HG02798 (cell line): ENCODE results near the gene SLC26A5.
"Not testable (repeated sequence)": the region's sequence is repeated elsewhere in the genome, so short reads cannot be mapped to it uniquely, and the experiment has no call there.

Experiments used
- ATAC-seq: cut with Tn5 transposase; IDR thresholded peaks from one replicate; pipeline ENCODE4 v1.9.1; 2021; ENCODE audit warnings: mild to moderate bottlenecking; ENCODE audit not compliant: unreplicated experiment, poor library complexity

Gene SLC26A5

DNA sequence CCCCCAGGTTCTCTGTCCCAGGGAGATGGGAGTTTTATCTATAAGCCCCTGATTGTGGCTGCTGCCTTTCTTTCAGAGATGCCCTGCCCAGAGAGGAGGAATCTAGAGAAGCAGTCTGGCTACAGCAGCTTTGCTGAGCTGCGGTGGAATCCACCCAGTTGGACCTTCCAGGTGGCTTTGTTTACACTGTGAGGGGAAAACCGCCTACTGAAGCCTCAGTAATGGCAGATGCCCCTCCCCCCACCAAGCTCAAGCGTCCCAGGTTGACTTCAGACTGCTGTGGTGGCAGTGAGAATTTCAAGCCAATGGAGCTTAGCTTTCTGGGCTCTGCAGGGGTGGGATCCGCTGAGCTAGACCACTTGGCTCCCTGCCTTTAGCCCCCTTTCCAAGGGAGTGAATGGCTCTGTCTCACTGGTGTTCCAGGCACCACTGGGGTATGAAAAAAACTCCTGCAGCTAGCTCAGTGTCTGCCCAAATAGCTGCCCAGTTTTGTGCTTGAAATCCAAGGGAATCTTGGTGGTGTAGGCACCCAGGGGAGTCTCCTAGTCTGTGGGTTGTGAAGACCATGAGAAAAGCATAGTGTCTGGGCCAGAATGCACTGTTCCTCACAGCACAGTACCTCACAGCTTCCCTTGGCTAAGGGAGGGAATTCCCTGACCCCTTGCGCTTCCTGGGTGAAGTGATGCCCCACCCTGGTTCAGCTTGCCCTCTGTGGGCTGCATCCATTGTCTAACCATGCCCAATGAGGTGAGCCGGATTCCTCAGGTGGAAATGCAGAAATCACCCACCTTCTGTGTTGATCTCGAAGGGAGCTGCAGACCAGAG lies 40.0 kb downstream of the SLC26A5 start:
- not testable (repeated sequence) for ATAC-seq

DNA sequence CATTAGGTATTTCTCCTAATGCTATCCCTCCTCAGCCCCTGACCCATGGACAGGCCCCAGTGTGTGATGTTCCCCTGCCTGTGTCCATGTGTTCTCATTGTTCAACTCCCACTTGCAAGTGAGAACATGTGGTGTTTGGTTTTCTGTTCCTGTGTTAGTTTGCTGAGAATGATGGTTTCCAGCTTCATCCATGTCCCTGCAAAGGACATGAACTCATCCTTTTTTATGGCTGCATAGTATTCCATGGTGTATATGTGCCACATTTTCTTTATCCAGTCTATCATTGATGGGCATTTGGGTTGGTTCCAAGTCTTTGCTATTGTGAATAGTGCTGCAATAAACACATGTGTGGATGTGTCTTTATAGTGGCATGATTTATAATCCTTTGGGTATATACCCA lies 46.3 kb downstream of the SLC26A5 start:
- ATAC-seq: not testable (repeated sequence)

DNA sequence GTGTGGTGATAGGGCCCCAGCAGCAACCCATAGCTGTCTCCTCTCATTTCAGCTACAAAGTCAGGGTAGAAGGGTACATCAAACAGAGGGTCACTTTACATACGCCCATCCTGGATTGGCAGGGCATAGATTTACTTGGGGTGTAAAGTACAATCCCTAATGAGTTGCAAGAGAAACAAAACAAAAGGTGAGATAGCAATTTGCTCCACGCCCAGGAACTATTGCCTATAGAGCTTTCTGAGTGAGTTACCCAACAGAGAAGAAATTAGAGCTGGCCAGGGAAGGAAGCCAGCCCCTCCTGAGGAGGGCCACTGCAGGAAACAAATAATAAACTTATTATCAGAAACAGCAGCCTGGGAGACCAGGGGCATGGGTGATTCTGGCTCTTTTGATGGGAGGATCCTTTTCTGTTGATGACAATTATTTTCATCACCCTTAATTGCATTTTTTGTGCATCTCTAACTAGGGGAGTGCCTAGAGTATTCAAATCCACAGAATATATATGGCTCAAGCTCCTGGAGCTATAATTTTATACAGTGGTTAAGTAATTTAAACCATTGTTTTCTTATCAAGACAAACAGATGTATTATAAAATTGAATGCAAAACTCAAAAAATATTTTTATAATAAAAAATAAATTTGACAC lies 47.4 kb downstream of the SLC26A5 start:
- ATAC-seq: no peak

DNA sequence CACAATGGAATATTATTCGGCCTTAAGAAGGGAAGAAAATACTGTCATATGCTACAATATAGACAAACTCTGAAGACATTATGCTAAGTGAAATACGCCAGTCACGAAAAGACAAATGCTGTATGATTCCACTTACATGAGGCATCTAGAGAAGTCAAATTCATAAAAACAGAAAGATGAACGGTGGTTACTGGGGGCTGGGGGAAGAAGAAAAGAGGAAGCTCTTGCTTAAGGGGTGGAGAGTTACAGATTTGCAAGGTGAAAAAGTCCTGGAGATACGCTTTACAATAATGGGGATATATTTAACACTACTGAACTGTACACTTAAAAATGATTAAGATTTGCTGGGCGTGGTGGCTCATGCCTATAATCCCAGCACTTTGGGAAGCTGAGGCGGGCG lies 49.5 kb downstream of the SLC26A5 start:
- no peak for ATAC-seq

DNA sequence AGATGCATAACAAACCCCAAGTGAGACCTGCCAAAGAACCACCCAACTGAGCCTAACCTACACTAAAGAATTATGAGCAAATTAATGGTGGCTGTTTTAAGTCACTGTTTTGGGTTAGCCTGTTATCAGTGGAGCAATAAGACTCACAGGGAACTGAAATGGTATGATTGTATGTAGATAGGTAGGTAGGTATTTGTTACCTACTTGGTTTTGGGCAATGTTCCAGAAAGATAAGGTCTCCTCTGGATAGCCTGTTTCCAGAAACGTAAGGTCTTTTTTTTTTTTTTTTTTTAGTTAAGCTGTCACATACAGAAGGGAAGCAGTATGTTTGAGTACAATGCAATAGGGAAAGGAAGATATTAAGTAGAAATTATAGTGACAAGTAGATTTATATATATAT lies 50.9 kb downstream of the SLC26A5 start:
- no peak for ATAC-seq

DNA sequence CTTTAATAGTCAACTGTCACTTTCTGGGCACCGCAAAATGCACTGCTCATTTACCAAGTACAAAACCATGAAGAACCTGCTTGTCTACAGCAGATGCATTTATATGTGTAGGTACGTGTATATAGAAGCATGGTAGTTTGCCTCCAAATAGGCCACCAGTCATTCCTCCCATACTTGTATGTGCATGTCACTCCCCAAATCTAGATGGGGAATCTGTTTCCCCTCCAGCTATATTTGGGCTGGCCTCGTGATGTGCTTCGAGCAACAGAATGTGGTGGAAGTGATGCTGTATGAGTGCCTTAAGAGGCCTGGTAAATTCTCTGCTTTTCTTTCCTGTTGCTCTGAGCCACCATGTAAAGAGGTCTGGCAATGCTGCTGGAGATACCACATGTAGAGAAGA lies 51.4 kb downstream of the SLC26A5 start:
- ATAC-seq: no peak

DNA sequence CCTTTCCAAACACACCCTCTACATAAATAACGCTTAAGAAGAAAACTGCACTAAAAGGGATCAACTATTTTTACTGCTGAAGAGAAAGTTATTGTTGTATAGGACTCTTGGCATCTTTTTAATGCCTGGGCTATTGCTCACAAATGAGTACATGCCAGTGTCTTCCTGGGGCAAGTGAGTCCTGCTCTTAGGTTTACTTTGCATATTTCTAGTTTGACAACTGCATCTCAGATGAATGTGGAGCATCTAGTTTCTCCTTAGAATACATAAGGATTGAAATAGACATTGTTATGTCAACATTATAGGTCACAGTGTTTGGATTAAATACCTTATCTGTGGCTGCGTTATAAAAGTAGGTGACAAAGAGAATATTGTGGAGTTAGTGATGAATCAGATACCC lies 54.0 kb downstream of the SLC26A5 start:
- no peak for ATAC-seq

DNA sequence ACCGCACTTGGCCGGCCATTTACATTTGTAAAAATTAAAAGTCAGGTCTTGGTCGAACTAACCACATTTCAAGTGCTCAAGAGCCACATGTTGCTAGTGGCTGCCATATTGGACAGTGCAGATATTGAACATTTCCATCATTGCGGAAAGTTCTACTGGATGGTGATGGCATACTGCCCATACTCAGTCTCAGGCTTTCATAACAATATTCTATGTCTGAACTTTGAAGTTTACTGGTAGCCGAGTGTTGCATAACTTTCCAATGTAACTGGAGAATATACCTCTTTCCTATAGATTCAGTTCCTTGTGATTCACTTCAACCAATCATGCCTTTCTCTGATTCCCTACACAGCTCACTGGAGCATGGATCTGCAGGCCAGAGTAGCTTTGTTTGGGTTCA lies 54.9 kb downstream of the SLC26A5 start:
- no peak for ATAC-seq

DNA sequence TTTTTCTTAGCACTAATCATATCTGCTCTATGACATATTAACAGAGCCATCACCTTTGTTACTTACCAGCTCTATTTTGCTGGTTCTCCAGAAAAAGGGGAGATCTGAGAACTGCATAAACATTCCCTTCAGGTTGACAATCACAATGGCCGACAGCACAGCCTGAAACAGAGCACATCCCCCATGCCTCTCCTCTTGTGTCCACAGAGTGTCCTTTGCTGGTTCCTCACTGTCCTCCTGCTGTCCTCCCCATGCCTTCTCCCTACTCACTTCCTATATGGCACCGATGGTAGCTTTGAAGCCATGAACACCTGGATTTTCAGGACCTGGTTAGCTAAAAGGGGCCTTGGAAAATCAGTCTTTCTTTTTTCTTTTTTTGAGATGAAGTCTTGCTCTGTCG lies 56.7 kb downstream of the SLC26A5 start:
- ATAC-seq: no peak

DNA sequence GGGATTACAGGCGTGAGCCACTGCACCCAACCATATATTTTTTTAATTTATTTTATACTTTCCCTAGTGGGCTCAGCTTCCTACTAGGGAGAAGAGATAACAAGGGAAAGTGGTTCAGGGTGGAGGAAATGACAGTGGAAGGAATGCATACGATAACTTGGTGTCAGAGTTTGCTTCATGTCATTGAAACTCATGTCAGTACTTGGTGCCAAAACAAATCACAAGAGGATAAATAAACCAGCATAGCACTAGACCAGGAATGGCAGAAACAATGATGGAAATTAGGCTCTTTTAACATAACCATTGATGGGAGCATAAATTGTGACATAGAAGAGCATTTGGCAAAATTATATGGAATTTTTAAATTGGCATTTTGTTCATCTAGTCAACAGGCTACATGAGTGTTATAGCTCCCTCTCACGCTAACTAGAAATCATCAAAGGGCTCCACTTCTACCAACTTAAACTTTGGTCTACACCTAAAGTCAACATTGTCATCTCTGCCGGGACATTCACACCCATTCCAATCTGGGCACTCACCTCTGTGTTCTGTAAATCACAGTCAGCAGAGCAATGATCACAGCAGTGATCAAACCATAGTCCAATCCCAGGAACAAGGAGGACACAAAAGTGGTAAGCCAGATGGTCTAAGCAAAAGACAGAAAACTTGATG lies 57.4 kb downstream of the SLC26A5 start:
- ATAC-seq: no peak

DNA sequence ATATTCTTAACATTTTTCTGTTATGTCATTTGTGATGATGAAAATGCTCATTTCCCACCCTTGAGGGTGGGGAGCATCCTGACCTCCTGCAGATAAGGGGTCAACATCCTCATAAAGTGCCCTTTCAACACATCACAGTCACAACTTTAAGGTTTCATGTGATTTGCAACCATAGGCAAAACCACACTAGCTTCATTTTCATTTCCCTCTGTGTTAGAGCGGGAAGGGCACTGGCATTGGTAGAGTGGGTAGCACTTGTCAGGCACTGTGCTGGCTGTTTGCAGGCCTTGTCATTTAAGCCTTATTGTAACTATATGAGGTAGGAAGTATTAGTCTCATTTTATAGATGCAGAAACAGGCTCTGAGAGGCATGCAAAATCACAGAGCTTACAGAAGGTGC lies 58.8 kb downstream of the SLC26A5 start:
- no peak for ATAC-seq

DNA sequence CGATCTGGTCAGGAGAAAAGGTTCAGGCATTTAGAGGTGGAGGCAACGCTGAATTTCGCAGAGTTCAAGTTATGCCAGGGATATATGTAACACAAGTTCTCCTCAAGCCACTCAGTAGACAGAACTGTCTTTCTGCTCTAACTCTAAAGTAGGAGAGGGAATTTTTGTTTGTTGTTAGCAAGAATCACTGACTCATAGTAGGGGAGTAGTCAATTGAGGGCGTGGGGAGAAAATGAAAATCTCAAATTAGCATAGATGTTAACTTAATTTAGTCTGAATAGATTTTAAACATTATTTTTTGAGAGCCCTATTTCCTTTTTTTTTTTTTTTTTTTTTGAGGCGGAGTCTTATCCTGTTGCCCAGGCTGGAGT lies 64.0 kb downstream of the SLC26A5 start:
- no peak for ATAC-seq

DNA sequence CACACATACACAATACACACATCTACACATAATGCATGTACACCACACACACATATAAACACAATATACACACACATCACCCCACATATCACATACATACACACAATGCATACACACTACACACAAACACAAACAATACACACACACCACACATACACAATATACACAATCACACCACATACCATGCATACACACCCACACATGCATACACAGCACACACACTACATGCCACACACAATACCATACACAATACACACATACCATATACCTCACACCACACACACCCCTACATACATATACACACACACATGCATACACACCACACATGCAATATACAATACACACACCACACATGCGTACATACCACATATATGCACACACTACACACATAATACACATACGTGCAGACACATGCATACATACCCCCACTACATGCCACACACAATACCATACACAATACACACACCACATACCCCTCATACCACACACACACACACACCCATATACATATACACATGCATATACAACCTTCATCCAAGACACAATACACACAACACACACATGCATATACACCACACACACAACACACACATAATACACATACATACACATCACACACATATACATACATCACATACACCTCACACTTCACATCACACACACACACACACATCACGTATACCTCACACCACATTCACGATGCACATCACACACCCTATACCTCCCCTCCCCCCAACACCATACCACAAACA lies 64.6 kb downstream of the SLC26A5 start:
- no peak for ATAC-seq

DNA sequence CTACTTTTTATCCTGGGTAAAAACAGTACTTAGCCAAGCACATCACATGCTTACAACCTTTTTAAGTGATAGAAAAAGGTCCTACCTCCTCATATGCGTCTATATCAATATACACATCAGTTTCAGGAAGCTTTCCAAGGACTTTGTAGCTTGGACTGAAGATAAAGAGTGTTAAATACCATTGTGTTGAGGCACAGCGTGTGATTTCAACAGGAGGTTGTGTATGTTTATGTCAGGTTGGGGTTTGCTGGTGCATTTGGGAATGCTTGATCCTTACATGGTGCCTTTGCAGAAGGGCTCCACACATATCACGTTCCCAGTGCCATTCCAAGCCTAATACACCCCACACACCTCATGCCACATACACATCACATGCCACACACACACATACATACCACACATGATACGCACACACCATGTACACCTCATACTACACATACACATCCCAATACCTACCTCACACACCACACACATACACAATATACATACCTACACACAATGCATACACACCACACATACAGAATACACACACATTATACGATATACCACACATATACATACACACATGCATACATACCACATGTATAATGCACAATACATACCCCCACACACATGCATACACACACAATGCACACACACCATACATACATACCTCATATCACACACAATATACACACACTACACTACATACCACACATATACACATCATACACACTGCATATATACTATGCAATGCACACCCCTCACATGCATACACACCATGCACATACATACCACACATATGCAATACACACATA lies 65.4 kb downstream of the SLC26A5 start:
- ATAC-seq: no peak

DNA sequence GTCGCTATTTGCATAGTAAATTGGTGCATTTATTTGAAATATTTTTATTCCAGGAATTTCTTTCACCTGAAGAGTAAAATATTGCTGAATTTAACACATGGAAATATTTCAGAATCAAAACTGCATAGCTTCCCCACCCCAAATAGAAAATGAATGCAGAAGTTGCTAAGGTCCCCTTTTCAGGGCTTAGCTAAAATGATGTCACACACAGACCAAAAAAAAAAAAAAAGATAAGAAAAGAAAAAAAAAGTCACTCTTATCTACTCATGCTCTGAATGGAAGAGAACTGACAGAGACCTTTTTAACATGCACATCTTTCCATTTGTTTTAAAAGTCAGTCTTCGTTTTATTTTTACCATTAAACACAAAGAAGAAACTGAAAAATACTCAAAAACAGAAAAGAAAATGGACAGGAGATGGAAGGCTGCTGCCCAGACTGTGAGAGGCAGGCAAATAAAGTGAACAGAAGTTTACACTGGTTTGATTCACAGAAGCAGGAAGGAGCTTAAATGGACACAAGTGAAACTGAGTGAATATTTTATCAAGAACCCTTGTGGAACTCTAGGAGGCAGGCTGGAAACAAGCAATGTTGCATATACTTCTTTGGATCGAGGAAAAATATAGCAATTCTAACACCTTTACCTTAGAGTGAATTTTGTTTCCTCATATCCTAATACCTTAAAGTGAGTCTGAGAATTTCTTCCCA lies 66.6 kb downstream of the SLC26A5 start:
- ATAC-seq: no peak

DNA sequence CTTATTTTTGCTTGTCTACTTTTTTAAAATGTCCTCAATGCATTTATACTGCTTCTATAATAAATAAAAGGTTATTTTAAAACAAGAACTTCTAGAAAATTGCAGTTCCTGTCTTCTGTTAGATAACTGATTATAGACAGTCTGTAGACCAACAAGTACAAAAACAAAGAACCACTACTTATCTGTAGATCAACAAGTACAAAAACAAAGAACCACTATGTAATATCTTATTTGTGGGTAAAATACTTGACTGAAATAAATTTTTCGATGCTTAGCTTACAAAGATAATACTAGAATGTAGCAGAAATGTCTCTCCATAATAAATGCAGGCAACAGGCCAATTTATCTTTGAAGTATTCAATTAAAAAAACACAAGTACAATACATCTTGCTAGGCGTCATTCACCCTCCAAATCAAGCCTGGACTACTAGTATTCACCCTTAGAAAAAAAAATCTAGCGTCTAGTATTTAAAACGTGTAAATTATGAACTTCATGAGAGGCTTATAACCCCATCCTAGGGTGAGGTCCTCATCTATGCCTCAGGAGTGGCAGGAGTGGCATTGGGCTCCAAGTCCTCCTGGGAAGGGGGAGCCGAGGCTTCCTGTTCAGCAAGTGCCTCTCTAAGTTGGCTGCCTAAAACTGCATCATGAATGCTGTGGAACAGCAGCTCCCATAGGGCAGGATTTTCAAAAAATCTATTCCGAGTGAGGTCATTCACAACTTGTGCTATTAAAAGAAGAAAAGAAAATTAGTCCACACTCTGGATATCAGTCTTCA lies 72.0 kb downstream of the SLC26A5 start:
- no peak for ATAC-seq

DNA sequence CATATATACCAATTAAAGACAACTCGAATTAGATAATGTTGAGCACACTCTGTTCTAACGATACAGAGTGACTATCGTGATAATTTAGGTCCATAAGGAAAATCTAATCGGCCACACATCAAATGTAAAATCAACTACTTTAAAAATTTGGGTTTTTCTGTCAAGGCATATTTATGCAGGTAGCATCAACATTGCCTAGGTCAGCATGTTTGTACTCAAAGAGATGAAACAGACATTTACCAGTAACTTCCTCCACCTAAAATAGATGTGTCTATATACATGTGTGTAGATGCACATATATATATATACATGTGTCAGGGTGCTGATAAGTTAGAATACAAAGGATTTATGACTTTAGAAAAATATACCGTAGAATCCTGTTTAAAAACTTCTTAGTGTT lies 76.6 kb downstream of the SLC26A5 start:
- ATAC-seq: no peak

DNA sequence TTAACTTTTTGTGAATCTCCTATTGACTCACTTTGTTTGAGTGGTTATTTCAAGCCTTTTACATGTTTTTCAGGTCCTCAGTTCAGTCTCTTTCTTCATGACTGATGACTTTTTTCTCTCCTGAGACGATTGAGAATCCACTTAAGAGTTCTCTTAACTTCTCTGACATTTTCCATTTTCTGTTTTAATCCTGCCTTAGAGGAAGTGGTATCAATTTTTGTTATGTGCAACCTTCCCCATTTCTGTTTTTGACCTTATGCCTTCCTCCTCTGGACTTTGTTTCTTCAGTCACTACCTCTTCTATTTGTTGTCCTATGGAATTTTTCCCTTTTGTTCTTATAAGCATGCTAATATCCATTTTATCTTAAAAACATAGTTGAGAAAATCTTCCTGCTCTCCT lies 96.2 kb downstream of the SLC26A5 start:
- ATAC-seq: no peak

DNA sequence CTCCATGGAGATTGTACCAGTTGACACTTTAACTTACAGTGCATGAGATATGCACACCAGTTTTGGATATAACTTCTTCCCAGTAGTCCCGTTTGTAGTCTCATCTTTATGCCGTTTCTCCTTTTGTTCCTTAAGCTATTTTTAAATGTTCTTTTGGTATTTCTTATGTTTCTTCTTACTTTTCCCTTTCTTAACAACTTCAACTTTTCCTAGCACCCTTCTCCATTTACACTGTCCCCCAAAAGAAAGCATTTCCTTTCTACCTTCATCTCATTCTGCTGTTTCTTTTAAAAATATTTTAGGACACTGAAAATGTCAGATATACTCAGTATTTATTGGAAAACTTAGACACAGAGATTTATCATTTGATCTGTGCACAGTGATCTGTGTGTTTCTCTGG lies 97.0 kb downstream of the SLC26A5 start:
- no peak for ATAC-seq
